Natural killer cell treated with Interleukin-12 subunit alpha and Interleukin-12 subunit beta and Interleukin-15 and Interleukin-18, amount 100 ng/mL, for 72 hours (primary cell): ENCODE measurements around the gene KIAA1217. TPM values are rescaled to one million over a fixed set of nuclear protein-coding genes. Genes with fewer than 3 reads are reported as not detected.

Experiments
- ATAC-seq, 2 donors: fragments of 150-1000 bp; cut with Tn5 transposase in 1 of 2; sonication (Bioruptor Pico), chemical (Tn5 transposase) in 1 of 2; 2 replicates each; pipeline ENCODE4 v1.10.0; 2021
- DNase-seq: peaks from one replicate; pipeline ENCODE4 v3.0.0; 2022; ENCODE audit warnings: low spot score
- H3K27ac Mint-ChIP-seq, 2 donors: 1 replicate in 1 of 2; 2 replicates in 1 of 2; pipeline ENCODE4 v1.8.0; 2022; ENCODE audit warnings: mixed read lengths in 2 of 2, mild to moderate bottlenecking in 1 of 2, moderate library complexity in 1 of 2
- H3K27me3 Mint-ChIP-seq, 2 donors: 1 replicate in 1 of 2; 2 replicates in 1 of 2; pipeline ENCODE4 v1.8.0; 2022; ENCODE audit warnings: mixed read lengths in 2 of 2
- H3K36me3 Mint-ChIP-seq: one replicate; pipeline ENCODE4 v1.8.0; 2022; ENCODE audit warnings: mixed read lengths
- H3K4me1 Mint-ChIP-seq, 2 donors: 1 replicate in 1 of 2; 2 replicates in 1 of 2; pipeline ENCODE4 v1.8.0; 2022; ENCODE audit warnings: low read depth in 2 of 2, mixed read lengths in 2 of 2, mild to moderate bottlenecking in 1 of 2
- H3K4me3 Mint-ChIP-seq: one replicate; pipeline ENCODE4 v1.8.0; 2022; ENCODE audit warnings: mixed read lengths
- H3K9me3 Mint-ChIP-seq: 2 replicates; pipeline ENCODE4 v1.8.0; 2022; ENCODE audit warnings: mixed read lengths
- total RNA-seq, 2 donors: library from RNA; stranded (reverse); gene quantifications; one replicate each; pipeline ENCODE4 v1.2.3, GENCODE V29; 2022

KIAA1217 gene
- total RNA-seq, 2 donors from 2014 or later, result 1.0 to 2.3 TPM

- Mint-ChIP-seq H3K9me3 (no peaks in the 10 kb centered on the region), H3K27me3 (peaks cover 9 to 16% of the 10 kb centered on the region in 2 donors), H3K4me3 (no peak overlapping the region), H3K4me1 (no peaks in the 10 kb centered on the region), H3K36me3 (no peaks in the 10 kb centered on the region), H3K27ac (no peak overlapping the region)
- DNase-seq (no peak), ATAC-seq (no peak)
These were observed 6.3 kb downstream of the KIAA1217 start for GRCh38 chr10:24215196-24215595.

- ATAC-seq (no peak), DNase-seq (no peak)
- Mint-ChIP-seq H3K9me3 (no peaks in the 10 kb centered on the region), H3K36me3 (no peaks in the 10 kb centered on the region), H3K4me3 (no peak overlapping the region), H3K27me3 (peaks cover 9 to 12% of the 10 kb centered on the region in 2 donors), H3K27ac (no peak overlapping the region), H3K4me1 (no peaks in the 10 kb centered on the region)
These were observed 6.7 kb downstream of the KIAA1217 start for GRCh38 chr10:24215603-24216002.

GRCh38 chr10:24219963-24220362 lies 11.0 kb downstream of the KIAA1217 start:
- Mint-ChIP-seq H3K27me3 (peaks cover 0 to 5% of the 10 kb centered on the region in 2 donors), H3K36me3 (no peaks in the 10 kb centered on the region), H3K9me3 (no peaks in the 10 kb centered on the region), H3K4me1 (no peaks in the 10 kb centered on the region), H3K27ac (no peak overlapping the region), H3K4me3 (no peak overlapping the region)
- DNase-seq, result no peak
- ATAC-seq, result no peak

GRCh38 chr10:24223341-24223740 lies 14.4 kb downstream of the KIAA1217 start:
- no peaks in the 10 kb centered on the region for H3K36me3 Mint-ChIP-seq
- no peaks in the 10 kb centered on the region for H3K27me3 Mint-ChIP-seq
- H3K4me1 Mint-ChIP-seq, result no peaks in the 10 kb centered on the region
- no peak overlapping the region for H3K4me3 Mint-ChIP-seq
- ATAC-seq (no peak), DNase-seq (no peak)
- H3K27ac Mint-ChIP-seq, result no peak overlapping the region
- H3K9me3 Mint-ChIP-seq, result no peaks in the 10 kb centered on the region

GRCh38 chr10:24223953-24224352 lies 15.0 kb downstream of the KIAA1217 start:
- no peak overlapping the region for H3K27ac Mint-ChIP-seq
- no peak for DNase-seq
- no peaks in the 10 kb centered on the region for H3K27me3 Mint-ChIP-seq
- H3K4me3 Mint-ChIP-seq, result no peak overlapping the region
- ATAC-seq, result no peak
- H3K4me1 Mint-ChIP-seq, result no peaks in the 10 kb centered on the region
- no peaks in the 10 kb centered on the region for H3K36me3 Mint-ChIP-seq
- H3K9me3 Mint-ChIP-seq, result no peaks in the 10 kb centered on the region

GRCh38 chr10:24228642-24229041 lies 19.7 kb downstream of the KIAA1217 start:
- no peak overlapping the region for H3K27ac Mint-ChIP-seq
- H3K36me3 Mint-ChIP-seq, result no peaks in the 10 kb centered on the region
- H3K4me3 Mint-ChIP-seq, result no peak overlapping the region
- DNase-seq, result no peak
- no peaks in the 10 kb centered on the region for H3K4me1 Mint-ChIP-seq
- H3K9me3 Mint-ChIP-seq, result no peaks in the 10 kb centered on the region
- ATAC-seq, result no peak
- H3K27me3 Mint-ChIP-seq, result no peaks in the 10 kb centered on the region

- H3K4me1 Mint-ChIP-seq, result no peaks in the 10 kb centered on the region
- DNase-seq (no peak), ATAC-seq (no peak)
- no peak overlapping the region for H3K27ac Mint-ChIP-seq
- H3K36me3 Mint-ChIP-seq, result no peaks in the 10 kb centered on the region
- H3K27me3 Mint-ChIP-seq, result no peaks in the 10 kb centered on the region
- H3K4me3 Mint-ChIP-seq, result no peak overlapping the region
- no peaks in the 10 kb centered on the region for H3K9me3 Mint-ChIP-seq
These were observed 21.0 kb downstream of the KIAA1217 start for GRCh38 chr10:24229909-24230308.

- DNase-seq, result no peak
- Mint-ChIP-seq H3K36me3 (no peaks in the 10 kb centered on the region), H3K9me3 (no peaks in the 10 kb centered on the region), H3K27me3 (no peaks in the 10 kb centered on the region), H3K4me1 (no peaks in the 10 kb centered on the region), H3K27ac (no peak overlapping the region), H3K4me3 (no peak overlapping the region)
- ATAC-seq, result no peak
These were observed 22.3 kb downstream of the KIAA1217 start for GRCh38 chr10:24231200-24231599.

GRCh38 chr10:24234784-24235183 lies 25.8 kb downstream of the KIAA1217 start:
- Mint-ChIP-seq H3K27me3 (peaks cover 0 to 8% of the 10 kb centered on the region in 2 donors), H3K4me1 (no peaks in the 10 kb centered on the region), H3K9me3 (no peaks in the 10 kb centered on the region), H3K36me3 (no peaks in the 10 kb centered on the region), H3K27ac (no peak overlapping the region), H3K4me3 (no peak overlapping the region)
- ATAC-seq (no peak), DNase-seq (no peak)

- no peaks in the 10 kb centered on the region for H3K4me1 Mint-ChIP-seq
- DNase-seq (no peak), ATAC-seq (no peak)
- no peak overlapping the region for H3K4me3 Mint-ChIP-seq
- H3K27ac Mint-ChIP-seq, result no peak overlapping the region
- no peaks in the 10 kb centered on the region for H3K9me3 Mint-ChIP-seq
- peaks cover 0 to 8% of the 10 kb centered on the region in 2 donors for H3K27me3 Mint-ChIP-seq
- no peaks in the 10 kb centered on the region for H3K36me3 Mint-ChIP-seq
These were observed 26.5 kb downstream of the KIAA1217 start for GRCh38 chr10:24235471-24235870.

GRCh38 chr10:24237801-24238395 lies 29.0 kb downstream of the KIAA1217 start:
- no peaks in the 10 kb centered on the region for H3K36me3 Mint-ChIP-seq
- H3K4me3 Mint-ChIP-seq, result no peak overlapping the region
- ATAC-seq, result no peak
- H3K27ac Mint-ChIP-seq, result no peak overlapping the region
- no peaks in the 10 kb centered on the region for H3K4me1 Mint-ChIP-seq
- no peaks in the 10 kb centered on the region for H3K9me3 Mint-ChIP-seq
- peaks cover 0 to 15% of the 10 kb centered on the region in 2 donors for H3K27me3 Mint-ChIP-seq
- DNase-seq, result no peak

- ATAC-seq (no peak), DNase-seq (no peak)
- H3K4me3 Mint-ChIP-seq, result no peak overlapping the region
- no peaks in the 10 kb centered on the region for H3K36me3 Mint-ChIP-seq
- H3K27me3 Mint-ChIP-seq, result peaks cover 0 to 15% of the 10 kb centered on the region in 2 donors
- H3K27ac Mint-ChIP-seq, result no peak overlapping the region
- no peaks in the 10 kb centered on the region for H3K9me3 Mint-ChIP-seq
- no peaks in the 10 kb centered on the region for H3K4me1 Mint-ChIP-seq
These were observed 29.7 kb downstream of the KIAA1217 start for GRCh38 chr10:24238519-24239247.

- Mint-ChIP-seq H3K27ac (no peak overlapping the region), H3K9me3 (no peaks in the 10 kb centered on the region), H3K4me3 (no peak overlapping the region), H3K36me3 (no peaks in the 10 kb centered on the region), H3K4me1 (no peaks in the 10 kb centered on the region), H3K27me3 (peaks cover 0 to 15% of the 10 kb centered on the region in 2 donors)
- no peak for ATAC-seq
- no peak for DNase-seq
These were observed 30.5 kb downstream of the KIAA1217 start for GRCh38 chr10:24239289-24240040.
